HG02870 (cell line): ENCODE measurements around the gene TTYH3.
"Not testable (repeated sequence)": the region's sequence is repeated elsewhere in the genome, so short reads cannot be mapped to it uniquely, and the experiment has no call there.

Source experiments
- ATAC-seq: cut with Tn5 transposase; IDR thresholded peaks from one replicate; pipeline ENCODE4 v1.9.1; 2021; ENCODE audit warnings: mild to moderate bottlenecking, moderate library complexity; ENCODE audit not compliant: unreplicated experiment

TTYH3 gene

DNA sequence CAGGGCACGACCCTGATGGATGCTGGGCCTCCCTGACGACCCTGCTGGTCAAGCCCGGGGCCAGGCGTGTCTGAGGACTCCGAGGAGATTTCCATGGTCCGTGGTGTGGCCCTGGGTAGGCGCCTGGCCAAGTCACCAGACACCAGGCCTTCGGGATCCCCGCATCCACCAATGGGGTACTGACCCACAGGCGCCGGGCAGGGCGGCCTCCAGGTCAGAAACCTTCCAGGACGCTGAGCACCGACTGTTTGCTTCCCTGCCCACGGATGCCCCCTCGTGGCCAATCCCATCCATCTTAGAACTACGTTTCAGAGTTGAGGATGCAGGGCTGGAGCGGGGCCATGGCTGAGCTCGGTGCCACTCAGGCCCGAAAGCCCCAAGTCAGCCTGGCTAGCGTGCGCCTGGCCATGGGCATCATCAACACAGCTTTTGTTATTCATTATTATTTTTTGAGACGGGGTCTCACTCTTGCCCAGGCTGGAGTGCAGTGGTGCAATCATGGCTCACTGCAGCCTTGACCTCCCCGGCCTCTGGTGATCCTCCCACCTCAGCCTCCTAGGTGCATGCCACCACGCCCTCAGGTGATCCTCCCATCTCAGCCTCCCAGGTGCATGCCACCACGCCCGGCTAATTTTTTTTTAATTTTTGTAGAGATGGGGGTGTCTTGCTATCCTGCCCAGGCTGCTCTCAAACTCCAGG is 49.2 kb downstream of the TTYH3 start:
- ATAC-seq, result no peak

DNA sequence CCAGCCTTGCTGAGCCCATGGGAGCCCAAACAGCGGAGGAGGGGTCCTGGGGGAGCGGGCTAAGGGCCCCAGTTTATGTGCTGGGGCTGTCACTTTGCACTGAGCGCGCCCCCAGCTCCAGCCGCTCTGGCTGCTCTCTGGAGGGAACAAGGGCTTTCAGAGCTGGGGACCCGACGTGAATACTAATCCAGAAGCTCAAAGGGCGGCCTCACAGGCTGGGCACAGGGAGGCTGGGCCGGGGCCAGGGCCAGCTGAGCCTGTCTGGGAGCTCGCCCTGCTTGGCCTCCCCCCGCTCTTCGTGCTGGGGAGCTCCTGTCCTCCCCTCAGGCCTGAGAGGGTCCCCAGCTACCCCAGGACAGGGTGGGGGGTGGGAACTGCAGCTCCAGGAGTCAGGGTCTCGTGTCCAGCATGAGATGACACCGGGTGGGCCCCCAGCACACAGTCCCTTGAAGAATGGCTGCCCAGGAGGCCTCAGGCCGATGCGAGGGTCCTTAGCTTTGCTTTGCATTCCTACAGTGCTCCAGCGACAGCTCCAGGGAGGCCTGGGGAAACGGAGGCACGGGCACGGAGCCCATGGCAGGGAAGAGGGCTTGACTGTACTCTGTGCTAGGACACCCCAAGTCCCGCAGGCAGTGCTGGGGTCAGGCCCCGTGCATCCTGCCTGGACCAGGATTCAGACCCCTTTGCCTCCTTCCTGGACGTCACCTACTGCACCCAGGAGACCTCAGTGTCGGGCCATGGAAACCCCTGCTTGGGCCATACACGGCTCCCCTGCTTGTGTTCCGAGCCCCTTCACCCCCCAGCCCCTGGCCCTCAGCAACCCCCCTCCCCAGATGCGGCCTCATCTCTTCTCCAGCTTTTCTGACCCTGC is 50.4 kb downstream of the TTYH3 start:
- ATAC-seq, result no peak

DNA sequence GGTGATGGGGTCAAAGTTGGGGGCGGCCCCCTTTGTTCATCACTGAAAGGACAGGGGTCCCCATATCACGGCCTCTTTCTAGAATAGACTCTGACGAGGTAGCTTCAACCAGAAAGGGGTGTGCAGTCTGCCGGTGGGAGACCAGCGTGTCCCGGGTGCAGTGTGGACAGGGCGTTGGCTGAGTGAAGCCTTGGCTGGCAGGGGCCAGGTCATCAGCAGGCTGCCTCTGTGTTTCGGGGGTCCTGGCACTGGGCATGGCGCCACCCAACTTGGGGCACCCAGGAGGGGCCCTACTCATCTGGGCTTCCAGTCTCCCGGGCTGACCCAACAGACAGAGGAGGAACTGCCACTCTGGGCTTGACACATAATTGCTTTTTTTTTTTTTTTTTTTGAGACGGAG is 52.7 kb downstream of the TTYH3 start:
- no peak for ATAC-seq

- no peak for ATAC-seq
Measured at GRCh38 chr7:2686101-2686500, 54.3 kb downstream of the TTYH3 start.

GRCh38 chr7:2687338-2687869 is 55.6 kb downstream of the TTYH3 start:
- ATAC-seq, result no peak

DNA sequence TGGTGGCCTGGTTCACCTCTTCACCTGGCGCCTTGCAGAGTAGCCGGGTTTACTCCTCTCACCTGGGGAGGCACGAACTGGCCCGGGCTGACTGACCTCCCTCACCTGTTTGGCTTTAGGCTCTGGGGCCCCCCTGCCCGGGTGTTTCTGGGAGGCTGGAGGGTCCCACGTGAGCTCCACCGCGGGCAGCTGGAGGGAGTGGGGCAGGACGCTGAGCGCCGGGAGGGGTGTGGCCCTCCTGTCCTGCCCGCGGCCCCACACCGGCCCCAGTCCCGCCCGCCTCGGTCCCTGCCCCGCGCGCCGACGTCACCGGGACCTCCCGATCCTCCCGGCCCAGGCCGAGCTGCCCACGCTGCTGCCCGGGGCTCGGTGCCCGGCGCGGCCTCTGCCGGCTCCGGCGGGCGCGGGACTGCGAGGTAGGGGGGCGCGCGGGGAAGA is 56.1 kb downstream of the TTYH3 start, which contains the start of gene AMZ1:
Gene AMZ1 (plus strand): TSS at position 322 of the 438 bp plus-strand sequence. CDS start 12,250 bp downstream, outside the sequence.
- ATAC-seq, result no peak

DNA sequence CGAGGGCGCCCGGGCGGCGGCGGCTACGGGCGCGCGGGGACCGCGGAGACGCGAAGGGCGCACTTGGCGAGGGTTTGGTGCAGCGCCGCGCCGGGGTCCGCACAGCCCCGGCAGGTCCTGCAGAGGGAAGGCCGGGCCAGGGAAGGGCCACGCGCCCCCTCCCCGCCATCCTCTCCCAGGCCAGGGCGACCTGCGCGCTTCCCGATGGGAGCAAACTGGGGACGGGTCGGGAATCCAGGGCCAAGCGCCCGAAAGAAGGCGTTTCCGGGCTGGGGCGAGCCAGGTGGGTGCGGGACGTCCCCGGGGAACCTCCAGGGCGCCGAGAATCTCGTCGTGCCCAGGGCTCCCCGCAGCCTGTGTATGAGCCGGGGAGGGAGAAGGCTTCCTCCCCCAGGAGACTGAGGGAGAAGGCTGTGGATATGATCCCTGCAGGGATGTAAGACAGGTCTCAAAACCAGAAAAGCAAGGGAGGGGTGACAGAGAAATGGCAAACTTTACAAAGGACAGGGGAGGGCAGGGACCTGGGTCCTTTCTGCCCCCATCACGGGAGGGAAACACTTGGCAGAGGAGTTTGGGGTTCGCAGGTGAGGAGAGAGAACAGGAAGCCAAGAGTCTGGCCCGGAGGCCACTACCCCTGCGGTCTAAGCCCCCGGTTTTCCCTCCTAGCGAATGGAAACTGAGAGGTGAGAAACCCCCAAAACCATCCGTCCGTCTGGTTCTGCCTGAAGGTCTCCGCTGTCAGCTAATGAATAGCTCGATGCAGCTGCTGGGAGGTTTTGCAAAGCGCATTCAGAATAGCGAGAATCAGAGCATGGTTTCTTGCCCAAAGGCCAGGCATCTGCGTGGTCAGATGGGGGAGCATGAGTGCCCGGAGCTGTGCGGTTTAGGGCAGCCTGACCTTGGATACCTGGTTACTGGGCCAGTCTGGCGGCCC is 56.9 kb downstream of the TTYH3 start:
- ATAC-seq, result peak; percentile 71

GRCh38 chr7:2689343-2689847 is 57.6 kb downstream of the TTYH3 start:
- no peak for ATAC-seq

DNA sequence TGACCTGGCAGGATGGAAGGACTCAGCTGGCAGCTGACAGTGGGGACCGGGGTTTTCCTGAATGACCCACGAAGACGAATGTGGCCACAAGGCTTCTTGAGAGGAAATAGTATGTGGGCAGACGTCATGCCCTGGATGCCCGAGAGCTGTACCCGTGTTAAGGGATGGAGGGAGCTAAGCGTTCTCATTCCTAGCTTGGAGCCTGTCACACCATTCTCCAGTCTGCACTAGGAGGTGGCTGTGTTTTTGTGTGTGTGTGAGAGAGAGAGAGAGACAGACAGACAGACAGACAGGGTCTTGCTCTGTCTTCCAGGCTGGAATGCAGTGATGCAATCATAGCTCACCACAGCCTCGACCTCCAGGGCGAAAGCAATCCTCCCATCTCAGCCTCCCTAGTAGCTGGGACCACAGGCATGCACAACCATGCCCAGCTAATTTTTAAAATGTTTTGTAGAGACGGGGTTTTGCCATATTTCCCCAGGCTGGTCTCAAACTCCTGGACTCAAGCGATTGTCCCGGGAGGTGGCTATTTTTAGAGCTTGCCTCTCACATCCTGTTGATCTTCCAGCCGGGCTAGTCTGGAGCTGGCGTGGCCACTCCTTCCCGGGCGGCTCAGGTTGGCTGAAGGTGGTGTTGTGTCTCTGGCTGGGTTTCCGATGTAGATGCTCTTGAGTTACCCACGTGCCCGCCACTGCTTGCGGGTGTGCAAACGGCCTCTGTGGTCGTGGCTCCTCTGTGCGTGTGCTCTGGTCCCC is 58.3 kb downstream of the TTYH3 start:
- no peak for ATAC-seq

- no peak for ATAC-seq
Measured at GRCh38 chr7:2691011-2691707, 59.4 kb downstream of the TTYH3 start.

- not testable (repeated sequence) for ATAC-seq
Measured at GRCh38 chr7:2691932-2692439, 60.2 kb downstream of the TTYH3 start.

DNA sequence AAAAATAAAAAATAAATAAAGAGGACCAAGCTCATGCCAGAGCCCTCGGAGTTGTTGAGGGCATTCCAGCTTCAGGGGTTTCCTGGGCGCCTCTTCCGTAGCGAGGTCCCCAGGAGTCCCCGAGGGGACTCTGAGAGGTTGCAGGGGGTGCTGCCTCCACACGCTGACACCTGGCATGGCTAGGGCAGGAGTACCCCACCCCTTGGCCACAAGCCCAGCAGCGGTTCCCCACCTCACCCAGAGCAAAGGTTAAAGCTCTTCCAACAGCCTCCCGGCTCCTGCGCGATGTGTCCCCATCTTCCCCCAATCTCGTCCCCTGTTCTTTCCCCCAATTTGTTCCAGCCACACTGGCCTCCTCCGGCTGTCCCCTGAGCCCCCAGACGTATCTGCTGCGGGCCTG is 60.8 kb downstream of the TTYH3 start:
- no peak for ATAC-seq

DNA sequence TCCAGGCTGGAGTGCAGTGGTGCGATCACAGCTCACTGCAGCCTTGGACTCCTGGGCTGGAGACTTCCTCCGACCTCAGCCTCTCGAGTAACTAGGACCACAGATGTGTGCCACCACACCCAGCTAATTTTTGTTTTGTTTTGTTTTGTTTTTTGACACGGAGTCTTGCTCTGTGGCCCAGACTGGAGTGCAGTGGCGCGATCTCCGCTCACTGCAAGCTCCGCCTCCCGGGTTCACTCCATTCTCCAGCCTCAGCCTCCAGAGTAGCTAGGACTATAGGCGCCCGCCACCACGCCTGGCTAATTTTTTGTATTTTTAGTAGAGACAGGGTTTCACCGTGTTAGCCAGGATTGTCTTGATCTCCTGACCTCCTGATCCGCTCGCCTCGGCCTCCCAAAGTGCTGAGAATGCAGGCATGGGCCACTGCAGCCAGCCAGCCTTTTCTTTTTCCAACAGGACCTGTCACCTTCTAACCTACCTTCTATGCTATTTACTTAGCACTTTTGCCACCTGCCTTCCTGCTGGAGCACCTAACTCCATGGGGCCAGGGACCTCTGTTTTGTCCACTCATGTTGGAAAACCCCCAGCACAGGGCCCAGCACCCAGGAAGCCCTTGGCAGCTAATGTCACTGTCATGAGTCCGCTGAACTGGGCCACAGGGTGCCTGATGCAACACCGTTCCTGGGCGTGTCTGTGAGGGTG is 61.8 kb downstream of the TTYH3 start:
- not testable (repeated sequence) for ATAC-seq

GRCh38 chr7:2694122-2694436 is 62.3 kb downstream of the TTYH3 start:
- ATAC-seq, result not testable (repeated sequence)

DNA sequence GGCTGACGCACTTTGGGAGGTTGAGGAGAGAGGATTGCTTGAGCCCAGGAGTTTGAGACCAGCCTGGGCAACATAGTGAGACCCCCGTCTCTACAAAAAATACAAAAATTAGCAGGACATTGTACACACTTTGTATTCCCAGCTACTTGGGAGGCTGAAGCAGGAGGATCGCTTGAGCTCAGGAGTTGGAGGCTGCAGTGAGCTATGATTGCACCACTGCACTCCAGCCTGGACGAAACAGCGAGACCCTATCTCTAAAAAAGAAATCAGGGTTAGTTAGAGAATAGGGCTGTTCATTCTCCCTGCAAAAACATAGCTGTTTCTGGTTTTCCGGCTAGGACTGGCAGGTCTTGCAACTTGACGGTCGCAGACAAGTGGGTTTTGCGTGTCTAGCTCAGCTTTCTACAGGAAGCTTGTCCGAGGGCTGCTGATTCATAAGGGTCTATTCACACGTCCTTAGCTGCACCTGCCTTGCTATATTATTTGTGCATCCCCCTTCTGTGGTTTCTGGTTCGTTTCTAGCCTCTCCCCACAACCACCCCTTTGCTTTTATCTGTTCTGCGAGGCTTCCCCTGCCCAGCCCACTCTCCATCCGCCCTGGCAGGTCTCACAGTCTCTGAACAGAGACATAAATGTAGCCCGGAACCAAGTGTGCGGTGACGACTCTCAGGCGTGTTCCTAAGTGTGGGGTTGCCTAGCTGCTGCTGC is 66.9 kb downstream of the TTYH3 start:
- peak; percentile 93 for ATAC-seq

DNA sequence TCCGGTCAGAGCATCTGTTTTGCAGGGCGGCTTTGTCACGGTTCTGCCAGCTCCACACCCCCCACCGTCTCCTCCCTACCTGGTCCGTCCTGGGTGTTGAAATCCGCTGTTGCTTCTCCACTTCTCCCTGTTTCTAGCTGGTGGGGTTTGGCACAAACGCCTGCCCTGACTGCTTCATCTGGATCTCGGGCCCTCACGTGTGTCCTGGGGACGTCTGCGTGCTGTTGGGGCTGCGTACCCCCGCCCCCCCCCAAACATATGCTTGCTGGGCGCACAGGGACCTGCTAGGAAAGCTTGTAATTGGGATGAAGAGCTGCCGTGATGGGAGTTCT is 67.5 kb downstream of the TTYH3 start:
- ATAC-seq, result no peak

GRCh38 chr7:2700141-2700850 is 68.5 kb downstream of the TTYH3 start:
- no peak for ATAC-seq
